ENCODE data around the gene C18orf63.

GRCh38 chr18:74329688-74330205 is 14.1 kb downstream of the C18orf63 start:
- TF ChIP-seq CTCF (IDR thresholded peaks at IDR 0.05) (no peak), EP300 (IDR thresholded peaks at IDR 0.05; ENCODE audit: low read depth) (no peak), POLR2AphosphoS5 (IDR thresholded peaks at IDR 0.05) (no peak), POLR2A (IDR thresholded peaks at IDR 0.05) (no peak)

All from transverse colon (tissue), 4 donors.